Measurements from ENCODE around the gene CEACAM21. TPM values are rescaled to one million over a fixed set of nuclear protein-coding genes. Genes with fewer than 3 reads are reported as not detected.

The CEACAM21 gene
- total and polyA plus RNA-seq, 12 donors = 0.26 to 3.3 (median 0.57) TPM; not detected in 1

DNA sequence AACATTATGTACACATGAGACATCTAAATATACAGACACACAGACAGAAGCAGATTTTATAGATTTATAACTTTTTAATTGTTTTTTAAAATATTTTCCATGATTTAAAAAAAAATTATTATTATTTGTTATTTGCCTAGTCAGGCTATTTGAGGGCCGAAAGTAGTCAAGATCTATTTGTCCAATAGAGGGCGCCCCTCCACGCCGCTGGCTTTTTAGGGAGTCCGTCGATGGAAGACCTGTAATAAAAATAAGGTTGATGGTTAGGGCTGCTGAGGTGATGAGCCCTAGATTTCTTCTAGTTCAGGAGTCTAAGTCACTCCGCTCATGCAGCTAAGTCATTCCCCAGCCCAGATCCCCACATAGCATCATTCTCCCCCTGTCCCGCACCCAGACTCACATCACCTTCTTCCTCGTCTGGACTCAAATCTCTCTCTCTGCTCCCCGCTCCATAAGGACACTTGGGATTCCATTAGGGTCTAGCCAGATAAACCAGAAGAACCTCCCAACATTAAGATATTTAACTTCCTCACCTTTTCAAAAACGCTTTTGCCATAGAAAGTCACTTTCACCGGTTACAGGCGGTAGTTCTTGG lies 33.9 kb upstream of the CEACAM21 start:
- intact Hi-C loops (cut with DNase I) = loop anchor here in 3 of 10 donors (2.0 kb wide), 1 partner anchor 21 kb away; no protein-coding TSS in a partner anchor

DNA sequence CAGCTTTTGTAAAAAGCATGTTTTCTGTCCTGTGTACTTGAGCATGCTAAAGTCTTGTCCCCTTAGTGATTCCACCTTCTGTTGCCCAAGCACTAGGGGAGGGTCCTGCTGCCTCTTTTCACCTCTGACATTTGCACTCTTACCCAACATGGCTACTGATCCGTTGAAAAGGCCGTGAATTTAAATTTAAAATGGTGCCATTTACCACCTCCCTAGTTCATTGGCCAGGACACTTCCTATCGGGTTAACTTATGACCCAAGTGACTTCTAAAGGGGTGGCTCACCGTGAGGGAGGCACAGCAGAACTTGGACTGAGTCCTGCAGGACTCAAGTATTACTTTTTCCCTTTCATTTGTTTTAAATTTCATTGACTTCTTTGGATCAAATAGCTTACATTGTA lies 33.3 kb upstream of the CEACAM21 start:
- no peak for DNase-seq
- no peaks in the 10 kb centered on the region for H3K36me3 ChIP-seq
- no peak for ATAC-seq
- no peak overlapping the region for H3K27ac ChIP-seq
- peaks cover 0 to 33% (median 8%) of the 10 kb centered on the region in 9 donors for H3K4me1 ChIP-seq
- intact Hi-C loops (cut with DNase I) = loop anchor here in 3 of 10 donors (2.0 kb wide), 1 partner anchor 20 kb away; no protein-coding TSS in a partner anchor
- peaks cover 0 to 32% (median 4%) of the 10 kb centered on the region in 7 donors for H3K27me3 ChIP-seq
- peaks cover 0 to 4% (median 0%) of the 10 kb centered on the region in 11 donors for H3K9me3 ChIP-seq
- TF ChIP-seq, protein P1, sequence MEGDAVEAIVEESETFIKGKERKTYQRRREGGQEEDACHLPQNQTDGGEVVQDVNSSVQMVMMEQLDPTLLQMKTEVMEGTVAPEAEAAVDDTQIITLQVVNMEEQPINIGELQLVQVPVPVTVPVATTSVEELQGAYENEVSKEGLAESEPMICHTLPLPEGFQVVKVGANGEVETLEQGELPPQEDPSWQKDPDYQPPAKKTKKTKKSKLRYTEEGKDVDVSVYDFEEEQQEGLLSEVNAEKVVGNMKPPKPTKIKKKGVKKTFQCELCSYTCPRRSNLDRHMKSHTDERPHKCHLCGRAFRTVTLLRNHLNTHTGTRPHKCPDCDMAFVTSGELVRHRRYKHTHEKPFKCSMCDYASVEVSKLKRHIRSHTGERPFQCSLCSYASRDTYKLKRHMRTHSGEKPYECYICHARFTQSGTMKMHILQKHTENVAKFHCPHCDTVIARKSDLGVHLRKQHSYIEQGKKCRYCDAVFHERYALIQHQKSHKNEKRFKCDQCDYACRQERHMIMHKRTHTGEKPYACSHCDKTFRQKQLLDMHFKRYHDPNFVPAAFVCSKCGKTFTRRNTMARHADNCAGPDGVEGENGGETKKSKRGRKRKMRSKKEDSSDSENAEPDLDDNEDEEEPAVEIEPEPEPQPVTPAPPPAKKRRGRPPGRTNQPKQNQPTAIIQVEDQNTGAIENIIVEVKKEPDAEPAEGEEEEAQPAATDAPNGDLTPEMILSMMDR (IDR thresholded peaks at IDR 0.05) = no peak
- H3K4me3 ChIP-seq = no peak overlapping the region
- 79 to 82% methylated on average over 4 of the region's 4 CpGs for WGBS, 2 donors

More for the DNA sequence above, 33.9 kb upstream of the CEACAM21 start:
- H3K27ac ChIP-seq = no peak overlapping the region
- H3K27me3 ChIP-seq = peaks cover 0 to 32% (median 4%) of the 10 kb centered on the region in 7 donors
- peak; percentile 53 to 67 for DNase-seq
- TF ChIP-seq, protein P1 (IDR thresholded peaks at IDR 0.05) = peak; percentile 27 to 83 (median 68)
- no peak overlapping the region for H3K4me3 ChIP-seq
- peaks cover 0 to 4% (median 0%) of the 10 kb centered on the region in 11 donors for H3K9me3 ChIP-seq
- H3K36me3 ChIP-seq = no peaks in the 10 kb centered on the region
- H3K4me1 ChIP-seq = peaks cover 0 to 29% (median 8%) of the 10 kb centered on the region in 9 donors
- WGBS, 2 donors = 48 to 49% methylated on average over 13 of the region's 13 CpGs
- ATAC-seq = no peak

DNA sequence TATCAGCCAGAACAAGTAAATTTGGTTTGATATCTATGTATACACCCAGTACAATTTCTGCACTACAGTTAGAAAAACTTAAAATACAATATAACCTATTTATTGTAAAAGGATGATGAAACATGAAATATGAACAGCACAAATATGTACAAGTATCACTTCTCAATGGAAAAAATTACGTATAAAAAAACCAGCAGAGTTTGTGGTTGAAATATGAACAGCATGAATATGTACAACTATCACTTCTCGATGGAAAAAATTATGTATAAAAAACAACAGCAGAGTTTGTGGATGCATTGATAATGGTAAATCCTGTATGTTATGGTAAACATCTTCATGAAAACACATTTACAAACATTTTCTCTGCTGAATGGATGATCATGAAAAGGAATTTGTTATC lies 32.4 kb upstream of the CEACAM21 start:
- no peak overlapping the region for H3K27ac ChIP-seq
- peaks cover 0 to 41% (median 14%) of the 10 kb centered on the region in 9 donors for H3K4me1 ChIP-seq
- intact Hi-C loops (cut with DNase I) = loop anchor here in 3 of 10 donors (2.0 kb wide), 1 partner anchor 19 kb away; no protein-coding TSS in a partner anchor
- no peak for ATAC-seq
- H3K36me3 ChIP-seq = no peaks in the 10 kb centered on the region
- WGBS, 2 donors = 86% methylated on average over 2 of the region's 2 CpGs
- no peak overlapping the region for H3K4me3 ChIP-seq
- TF ChIP-seq, protein P1 (IDR thresholded peaks at IDR 0.05) = no peak
- H3K9me3 ChIP-seq = no peaks in the 10 kb centered on the region
- DNase-seq = no peak
- H3K27me3 ChIP-seq = peaks cover 0 to 27% (median 4%) of the 10 kb centered on the region in 7 donors

DNA sequence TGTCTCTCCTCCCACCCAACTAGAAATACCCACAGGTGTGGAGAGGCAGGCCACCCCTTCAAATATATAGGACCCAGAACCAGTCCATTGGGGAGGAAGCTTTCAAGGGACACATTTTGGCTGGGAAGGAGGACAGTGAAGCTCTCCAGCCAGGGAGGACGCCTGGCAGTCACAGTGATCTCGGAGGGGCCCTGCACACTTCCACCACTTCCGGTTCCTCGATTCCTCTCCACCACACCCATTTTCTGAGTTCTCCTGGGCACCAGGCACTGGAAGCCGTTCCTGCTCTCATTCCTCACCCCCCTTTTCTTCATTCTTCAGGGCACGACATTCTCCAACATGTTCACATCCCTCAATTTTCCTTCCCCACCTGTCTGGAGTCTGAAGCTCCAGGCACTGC lies 30.4 kb upstream of the CEACAM21 start:
- Histone ChIP-seq H3K4me1 (peaks cover 0 to 51% (median 21%) of the 10 kb centered on the region in 9 donors), H3K4me3 (peak overlapping the region in 1 of 10 donors; percentile 32), H3K9me3 (no peaks in the 10 kb centered on the region), H3K27me3 (peaks cover 0 to 20% (median 8%) of the 10 kb centered on the region in 7 donors), H3K36me3 (no peaks in the 10 kb centered on the region), H3K27ac (peak overlapping the region in 4 of 10 donors; percentile 25 to 84 (median 34))
- TF ChIP-seq, protein P1 (IDR thresholded peaks at IDR 0.05) = no peak
- DNase-seq = no peak
- WGBS, 2 donors = 48 to 55% methylated on average over 6 of the region's 6 CpGs
- intact Hi-C loops (cut with DNase I) = no loop called here
- peak in 1 of 8 donors; percentile 23 for ATAC-seq
